ENCODE results near the gene SHTN1.

Gene SHTN1

DNA sequence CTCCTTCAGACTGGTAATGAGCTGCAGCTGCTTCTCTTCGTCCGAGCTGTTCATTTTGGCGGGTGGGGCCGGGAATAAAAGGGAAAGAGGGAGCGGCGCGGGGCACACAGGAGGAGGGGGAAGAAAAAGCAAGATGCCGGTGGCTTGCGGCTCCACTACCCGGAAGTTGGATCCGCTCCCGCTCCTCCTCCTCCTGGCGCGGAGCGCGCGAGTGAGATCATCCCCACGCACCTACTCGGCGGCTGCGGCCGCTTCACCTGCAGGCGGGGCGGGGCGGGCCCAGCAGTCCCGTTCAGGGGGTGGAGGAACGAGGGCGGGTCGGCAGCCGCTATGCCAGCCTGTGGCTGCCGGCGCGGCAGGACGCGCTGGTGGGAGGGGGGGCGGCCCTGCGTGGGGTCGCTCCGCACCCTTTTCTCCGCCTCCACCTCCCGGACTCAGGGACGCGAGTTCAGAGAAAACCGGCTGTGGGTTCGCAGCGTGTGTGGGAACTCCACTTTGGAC lies at the start of gene SHTN1:
TSS of gene SHTN1 (minus strand) at position 162 of the 501 bp plus-strand sequence. CDS start at position 54, 108 bp downstream.
- no peak for DNase-seq

GRCh38 chr10:117053482-117053881 lies 48.5 kb upstream of the SHTN1 start:
- no peak for DNase-seq

DNA sequence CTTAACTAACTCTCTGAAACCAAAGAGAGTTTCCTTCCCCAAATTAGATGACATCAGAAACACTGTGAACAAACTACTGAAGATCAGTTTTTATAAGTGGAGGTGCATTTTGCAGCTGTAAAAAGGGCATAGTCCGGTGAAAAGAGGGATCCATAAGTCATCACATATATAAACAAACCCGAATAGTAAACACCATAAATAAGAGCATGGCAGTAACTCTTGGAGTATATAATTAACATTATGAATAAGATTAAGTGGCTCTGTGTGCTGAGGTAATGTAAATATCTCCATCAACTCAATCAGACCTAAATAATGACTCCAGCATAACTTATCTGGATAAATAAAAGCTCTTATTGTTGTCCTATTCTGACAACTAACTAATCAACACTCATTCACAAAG lies 43.0 kb upstream of the SHTN1 start:
- DNase-seq, result no peak

- no peak for DNase-seq
Observed at GRCh38 chr10:117016266-117016665, 11.3 kb upstream of the SHTN1 start.

GRCh38 chr10:117014835-117015234 lies 9.8 kb upstream of the SHTN1 start:
- no peak for DNase-seq

- no peak for DNase-seq
Observed at GRCh38 chr10:117007080-117007479, 2.1 kb upstream of the SHTN1 start.

DNA sequence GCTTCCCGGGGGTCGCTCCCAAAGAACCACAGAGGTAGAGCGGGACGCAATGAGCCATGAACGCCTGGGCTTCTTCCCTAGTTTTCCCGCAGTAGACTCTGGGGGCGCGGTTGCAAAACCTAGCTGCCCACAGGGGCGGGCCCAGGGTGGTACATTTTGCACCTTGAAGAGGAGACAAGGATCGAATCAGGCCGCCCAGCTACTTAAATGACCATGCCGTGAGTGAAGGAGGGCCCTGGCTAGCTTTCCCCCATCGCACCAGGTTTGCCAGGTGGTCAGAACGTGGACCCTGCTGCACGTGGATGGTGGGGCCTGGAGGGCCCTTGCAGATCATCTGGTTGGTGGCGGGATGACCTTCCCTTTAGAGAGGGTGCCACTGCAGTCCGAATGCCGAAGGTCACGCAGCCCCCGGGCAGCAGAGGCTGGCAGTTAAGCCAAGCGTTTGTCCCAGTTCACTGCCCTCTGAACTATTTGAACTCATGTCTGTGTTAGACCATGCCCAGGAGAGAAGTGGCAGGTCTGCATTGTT lies 604 bp upstream of the SHTN1 start:
- DNase-seq, result no peak

DNA sequence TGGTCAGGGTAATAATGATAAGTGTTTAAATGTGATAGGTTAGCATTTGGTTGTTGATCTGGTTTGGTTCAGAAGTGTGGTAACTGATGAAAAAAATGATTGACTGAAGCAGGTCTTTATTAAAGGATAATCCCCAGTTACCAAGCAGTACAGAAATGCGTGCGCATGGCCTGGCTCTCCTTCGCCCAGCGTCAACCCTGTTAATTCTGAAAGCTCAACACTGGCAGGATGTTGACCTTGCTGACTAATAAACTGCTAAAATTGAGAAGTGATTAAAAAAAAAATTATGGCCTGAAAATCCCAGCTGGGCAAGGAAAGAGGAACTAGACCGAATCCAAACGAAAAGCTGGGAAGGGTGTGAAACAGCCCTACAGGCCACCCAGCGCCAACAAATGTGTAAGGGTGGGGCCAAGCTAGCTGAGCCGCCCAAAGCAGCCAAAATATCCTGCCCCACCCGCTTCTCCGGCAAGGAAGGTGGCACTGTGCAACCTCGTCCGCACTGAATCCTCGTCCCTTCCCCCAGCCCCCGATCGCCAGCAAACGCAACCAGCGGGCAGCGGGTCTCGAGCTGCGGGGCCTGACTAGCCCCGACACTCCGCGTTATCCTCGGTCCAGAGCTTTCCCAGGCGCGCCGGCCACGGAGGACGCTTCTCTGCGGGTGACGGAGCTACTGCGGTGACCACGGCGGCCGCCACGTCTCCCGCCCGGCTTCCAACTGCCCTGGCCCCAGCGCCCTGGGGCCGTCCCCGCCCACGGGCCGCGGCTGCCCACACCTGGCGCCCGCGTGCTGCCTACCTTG lies 561 bp downstream of the SHTN1 start:
- DNase-seq, result no peak

GRCh38 chr10:117003336-117003735 lies 1.7 kb downstream of the SHTN1 start:
- DNase-seq, result no peak

DNA sequence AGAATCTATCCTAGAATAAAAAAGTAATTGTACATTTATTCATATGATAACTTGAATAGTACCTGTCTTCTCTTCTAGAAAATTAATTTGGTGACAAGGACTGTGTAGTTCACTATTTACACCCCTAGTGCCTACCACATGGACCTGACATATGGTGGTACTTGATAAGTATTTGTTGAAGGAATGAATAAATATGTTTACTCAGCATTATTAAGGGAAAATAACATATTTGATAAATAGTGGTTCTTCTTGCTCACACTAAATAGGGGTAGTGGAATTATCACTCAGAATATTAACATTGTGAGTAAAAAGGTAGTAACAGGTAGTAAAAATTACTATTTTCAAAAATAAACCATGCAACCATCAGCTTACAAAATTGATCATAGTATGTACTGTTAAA lies 2.8 kb downstream of the SHTN1 start:
- DNase-seq, result no peak

DNA sequence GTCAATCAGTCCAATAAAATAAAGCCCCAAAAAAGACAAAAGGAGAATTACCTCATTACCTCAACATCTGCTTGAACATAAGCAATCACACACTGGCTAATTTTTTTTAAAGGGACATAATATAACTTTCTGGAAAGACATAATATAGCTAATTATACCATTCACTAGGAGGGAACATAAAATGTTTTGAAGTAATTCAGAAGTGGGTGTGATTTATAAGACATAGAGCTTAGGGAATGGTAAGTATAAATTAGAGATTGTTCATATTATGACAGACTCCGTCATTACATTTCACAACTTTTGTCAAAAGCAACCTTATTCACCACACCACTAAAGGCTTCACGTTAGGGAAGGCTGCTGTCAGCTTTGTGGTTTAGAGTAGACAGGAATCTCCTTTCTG lies 3.8 kb downstream of the SHTN1 start:
- DNase-seq, result no peak

DNA sequence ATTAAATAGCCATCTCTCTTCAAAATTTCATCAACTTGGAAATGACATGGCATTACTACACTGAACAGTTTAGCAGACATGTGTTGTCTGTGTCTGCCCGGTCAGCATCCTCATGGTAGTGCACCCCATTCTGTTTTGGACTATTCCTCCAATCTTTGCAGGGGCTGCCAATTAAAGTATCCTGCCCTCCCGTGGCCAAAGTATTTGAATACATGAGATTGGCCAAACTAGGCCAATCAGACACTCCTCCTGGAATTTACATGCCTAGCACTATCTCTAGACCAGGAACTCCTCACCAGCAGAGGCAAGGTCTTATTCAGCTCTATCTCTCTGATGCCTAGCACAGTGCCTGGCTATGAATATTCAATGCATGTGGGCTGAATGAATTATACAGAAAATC lies 4.4 kb downstream of the SHTN1 start:
- no peak for DNase-seq

- DNase-seq, result no peak
Observed at GRCh38 chr10:116998172-116998571, 6.8 kb downstream of the SHTN1 start.

GRCh38 chr10:116997015-116997414 lies 8.0 kb downstream of the SHTN1 start:
- no peak for DNase-seq

- no peak for DNase-seq
Observed at GRCh38 chr10:116995648-116996047, 9.3 kb downstream of the SHTN1 start.

DNA sequence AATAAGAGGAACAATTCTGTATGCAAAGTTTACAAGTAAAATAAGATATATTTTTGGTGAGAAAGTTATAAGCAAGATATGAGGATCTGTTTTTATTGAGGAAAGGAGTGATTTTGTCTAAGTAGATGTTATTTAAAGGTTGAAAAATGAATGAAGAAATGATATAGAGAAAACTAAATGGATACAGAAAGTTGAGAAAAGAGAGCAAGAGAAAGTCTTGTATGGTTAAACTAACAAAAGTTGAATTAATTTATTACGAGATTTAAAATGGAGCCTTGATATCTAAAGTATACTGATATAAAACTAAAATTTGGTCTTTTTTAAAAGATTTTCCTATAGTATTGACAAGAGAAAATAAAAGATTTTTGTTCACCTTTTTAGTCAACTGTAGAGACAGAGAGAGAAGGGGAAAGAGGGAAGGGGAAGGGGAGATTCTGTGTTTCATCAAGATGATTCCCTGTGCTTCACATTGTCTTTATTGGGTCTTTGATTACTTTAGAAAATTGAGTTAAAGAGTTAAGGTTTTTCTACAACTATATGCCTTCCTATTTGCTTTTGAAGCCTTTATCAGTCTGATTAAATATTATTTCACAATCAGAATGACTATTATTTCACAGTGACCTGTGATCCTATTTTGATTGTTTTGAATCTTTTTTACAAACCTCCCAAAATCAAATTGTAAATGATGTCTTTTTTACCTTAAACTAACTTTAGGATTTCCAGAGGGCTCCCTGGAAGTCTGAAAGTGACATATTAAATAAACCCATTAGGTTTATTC lies 10.7 kb downstream of the SHTN1 start:
- DNase-seq, result no peak

GRCh38 chr10:116993610-116994009 lies 11.4 kb downstream of the SHTN1 start:
- no peak for DNase-seq

DNA sequence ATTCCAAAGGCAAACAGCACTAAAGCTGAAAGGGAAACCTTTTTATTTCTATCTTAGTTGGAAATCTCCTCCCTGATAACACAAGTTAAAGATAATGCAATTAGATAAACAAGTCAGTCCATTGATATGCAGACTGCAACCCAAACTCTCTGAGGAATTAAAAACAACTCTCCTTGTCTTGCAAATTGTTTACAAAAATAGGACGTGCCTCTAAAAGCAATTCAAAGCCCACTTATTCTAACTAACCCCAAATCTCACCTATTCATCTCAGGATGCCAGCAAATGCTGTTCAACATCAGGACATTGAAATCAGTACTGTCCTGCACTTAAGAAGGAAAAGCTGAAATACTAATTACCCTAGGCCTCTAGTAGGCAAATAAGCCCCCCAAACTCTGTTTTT lies 12.8 kb downstream of the SHTN1 start:
- DNase-seq, result no peak

DNA sequence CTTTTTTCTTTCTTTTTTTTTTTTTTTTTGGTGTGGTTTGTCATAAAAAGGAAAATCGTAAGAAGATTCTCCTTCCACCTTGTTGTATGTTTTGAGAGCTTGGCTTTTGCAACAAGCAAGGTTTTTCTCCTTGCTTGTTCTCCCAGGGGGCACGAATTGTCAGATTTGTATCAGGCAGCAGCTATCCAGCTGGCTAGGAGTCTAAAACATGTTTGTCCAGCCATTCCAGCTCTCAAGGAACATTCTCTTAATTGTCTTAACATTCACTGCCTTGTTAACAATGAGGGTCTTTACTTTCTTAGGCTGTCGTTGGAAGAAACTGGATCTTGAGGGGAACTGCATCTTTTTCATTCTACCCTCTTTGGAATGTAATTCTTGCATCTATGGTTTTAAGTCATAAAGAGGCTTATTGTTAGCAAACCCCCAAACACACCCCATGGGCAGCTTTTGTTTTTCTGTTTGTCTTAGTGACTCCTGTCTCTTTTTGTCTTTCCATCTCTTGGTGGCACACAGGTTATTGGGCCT lies 14.6 kb downstream of the SHTN1 start:
- DNase-seq, result no peak

DNA sequence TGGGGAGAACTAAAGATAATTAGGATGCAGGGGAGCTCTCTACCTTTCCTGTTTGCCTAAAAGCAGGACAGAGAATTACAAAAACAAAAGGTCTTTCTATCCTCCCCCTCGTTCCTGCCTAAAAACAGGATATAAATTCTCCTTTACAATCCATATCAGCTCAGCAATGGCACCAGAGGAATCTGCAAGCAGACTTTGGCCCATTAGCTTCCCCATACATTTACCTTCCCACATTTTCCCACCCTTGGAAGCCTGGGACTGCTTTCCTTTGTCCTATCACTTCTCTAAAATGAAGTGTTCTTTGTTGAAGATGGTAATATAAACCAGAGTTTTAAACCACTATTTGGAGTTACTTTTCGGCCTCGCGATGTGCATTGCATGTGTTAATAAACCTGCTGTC lies 15.5 kb downstream of the SHTN1 start:
- no peak for DNase-seq

GRCh38 chr10:116988311-116988710 lies 16.7 kb downstream of the SHTN1 start:
- DNase-seq, result no peak

GRCh38 chr10:116985611-116986010 lies 19.4 kb downstream of the SHTN1 start:
- DNase-seq, result no peak

- no peak for DNase-seq
Observed at GRCh38 chr10:116984202-116984990, 20.6 kb downstream of the SHTN1 start.
